ENCODE data around the gene ADAMTS2. TPM values are rescaled to one million over a fixed set of nuclear protein-coding genes. Genes with fewer than 3 reads are reported as not detected.

ADAMTS2 gene
- total and polyA plus RNA-seq, 2 of the 8 experiments (the other 6 are each of a cell fraction or from before 2014, with no cell fraction given), result 6.6 to 7.3 TPM

- H3K79me2 ChIP-seq (ENCODE audit: control insufficient read depth in 1 of 2, insufficient read depth in 2 of 2, low read length in 2 of 2), result no peaks in the 10 kb centered on the region
- no peak overlapping the region for H4K5ac ChIP-seq (ENCODE audit: insufficient read length, low read depth, low read length)
- no peak overlapping the region for H4K8ac ChIP-seq (ENCODE audit: extremely low read depth, insufficient read depth, low read length)
- H3K14ac ChIP-seq (ENCODE audit: insufficient read length), result no peak overlapping the region
- DNase-seq (ENCODE audit: low read depth in 1 of 2, low spot score in 2 of 2), result no peak
- no peak overlapping the region for H2BK20ac ChIP-seq (ENCODE audit: low read length)
- H3K36me3 ChIP-seq (ENCODE audit: control insufficient read depth in 2 of 4, insufficient read depth in 4 of 4, low read length in 3 of 4), result no peaks in the 10 kb centered on the region
- no peak overlapping the region for H3K27ac ChIP-seq (ENCODE audit: low read depth, low read length)
- H3K4me1 ChIP-seq (replicated peaks in 1 of 4; ENCODE audit: control insufficient read depth in 3 of 4, insufficient read depth in 4 of 4, low read length in 3 of 4), result peaks cover 5 to 33% (median 27%) of the 10 kb centered on the region in 4 experiments
- H3K23ac ChIP-seq (ENCODE audit: insufficient read length), result no peak overlapping the region
- H3K56ac ChIP-seq (replicated peaks; ENCODE audit: insufficient read length, low read depth, low read length), result no peak overlapping the region
- no peaks in the 10 kb centered on the region for H3K23me2 ChIP-seq (ENCODE audit: low read depth, low read length)
- ChIA-PET POLR2A (ENCODE audit: partially characterized antibody) (no interaction called here), CTCF (ENCODE audit: partially characterized antibody) (interaction anchor here (0.7 to 3.5 kb wide), 6 partner anchors 10 to 137 kb away, joined by 3 to 20 read pairs (median 4); no protein-coding TSS in a partner anchor)
- TF ChIP-seq YY1 (IDR thresholded peaks at IDR 0.05; ENCODE audit: low read depth, low read length) (no peak), CTCF (IDR thresholded peaks at IDR 0.05; ENCODE audit: control extremely low read depth in 1 of 3, insufficient read depth in 1 of 3, low read depth in 1 of 3, low read length in 3 of 3) (no peak; a peak in 1 of 4 replicates), RAD21 (IDR thresholded peaks at IDR 0.05 in 1 of 2, conservative IDR thresholded peaks at IDR 0.05 in 1 of 2; ENCODE audit: low read depth in 2 of 2, low read length in 2 of 2) (peak; percentile 11 to 23; a peak in 2 of 4 replicates), ZNF274 (IDR thresholded peaks at IDR 0.05; ENCODE audit: borderline replicate concordance, extremely low read depth, low read length) (no peak), HDAC2 (IDR thresholded peaks at IDR 0.05; ENCODE audit: borderline replicate concordance in 1 of 2, low read depth in 2 of 2, low read length in 2 of 2) (no peak), KDM4A (IDR thresholded peaks at IDR 0.05; ENCODE audit: low read depth, low read length, severe bottlenecking) (no peak), TAF1 (IDR thresholded peaks at IDR 0.05; ENCODE audit: low read depth, low read length) (no peak)
- H4K91ac ChIP-seq (replicated peaks; ENCODE audit: insufficient read length, low read length), result no peak overlapping the region
- H2BK5ac ChIP-seq (ENCODE audit: low read depth, low read length), result no peak overlapping the region
- no peak overlapping the region for H2AFZ ChIP-seq (ENCODE audit: low read length)
- H3K79me1 ChIP-seq (ENCODE audit: low read depth, low read length), result no peaks in the 10 kb centered on the region
- no peaks in the 10 kb centered on the region for H4K20me1 ChIP-seq (replicated peaks in 1 of 2; ENCODE audit: control insufficient read depth in 1 of 2, insufficient read depth in 2 of 2, low read length in 2 of 2)
- no peak overlapping the region for H3K4me3 ChIP-seq (ENCODE audit: extremely low read depth in 1 of 4, insufficient read depth in 2 of 4, low read depth in 3 of 4, low read length in 4 of 4)
- no peak overlapping the region for H3K4me2 ChIP-seq (ENCODE audit: insufficient read depth in 1 of 2, low read depth in 2 of 2, low read length in 2 of 2)
- no peak for FAIRE-seq
- H2BK12ac ChIP-seq (ENCODE audit: low read depth, low read length), result no peak overlapping the region; the same call in 1 of the 2 replicates
- H2BK15ac ChIP-seq (ENCODE audit: low read length), result no peak overlapping the region
- no peak overlapping the region for H2BK120ac ChIP-seq (replicated peaks; ENCODE audit: low read depth, low read length)
- no peaks in the 10 kb centered on the region for H3K27me3 ChIP-seq (replicated peaks in 1 of 4; ENCODE audit: control insufficient read depth in 3 of 4, extremely low read depth in 1 of 4, insufficient read depth in 3 of 4, low read length in 3 of 4)
- no peaks in the 10 kb centered on the region for H3K9me3 ChIP-seq (ENCODE audit: insufficient read depth in 2 of 2, low read depth in 1 of 2, low read length in 1 of 2)
- H3K18ac ChIP-seq (ENCODE audit: extremely low read depth, low read length), result no peak overlapping the region
- H3K9ac ChIP-seq (replicated peaks in 1 of 4; ENCODE audit: extremely low read depth in 1 of 4, low read depth in 3 of 4, low read length in 3 of 4), result no peak overlapping the region
- no peak overlapping the region for H2AK5ac ChIP-seq (ENCODE audit: low read depth, low read length)
- H3K4ac ChIP-seq (replicated peaks; ENCODE audit: insufficient read length, low read depth, low read length), result no peak overlapping the region
Measured at GRCh38 chr5:179183481-179183880, 161.8 kb downstream of the ADAMTS2 start.
